Omental fat pad (tissue), 4 donors: ENCODE measurements around the gene SLC12A9. TPM values are rescaled to one million over a fixed set of nuclear protein-coding genes. Genes with fewer than 3 reads are reported as not detected.
A peak's percentile ranks its signal among the peaks of the same experiment; 100 is the strongest.
"Not testable (repeated sequence)": the region's sequence is repeated elsewhere in the genome, so short reads cannot be mapped to it uniquely, and the experiment has no call there.

Experiments used
- ATAC-seq: fragments of 150-250 bp; one replicate; pipeline ENCODE4 v1.9.1; 2016; ENCODE audit warnings: mild to moderate bottlenecking, moderate library complexity; ENCODE audit not compliant: low FRiP score
- DNase-seq: peaks from one replicate; pipeline ENCODE4 v3.0.0-alpha.2; 2019; ENCODE audit warnings: low spot score
- CTCF ChIP-seq, 3 donors: fragments of 450-650 bp; IDR thresholded peaks; one replicate each; pipeline ENCODE4 v1.5.1; 2016 to 2017; ENCODE audit warnings: antibody characterized with exemption in 3 of 3, mild to moderate bottlenecking in 3 of 3, moderate library complexity in 2 of 3
- total RNA-seq, 4 donors: library from RNA; depleted of rRNA; stranded (reverse); fragments of >200 nt; gene quantifications; one replicate each; pipeline ENCODE4 v1.1.0, GENCODE V29; 2016

The SLC12A9 gene
- total RNA-seq, 4 donors from 2014 or later, result 9.6 to 29.0 (median 13.3) TPM

DNA sequence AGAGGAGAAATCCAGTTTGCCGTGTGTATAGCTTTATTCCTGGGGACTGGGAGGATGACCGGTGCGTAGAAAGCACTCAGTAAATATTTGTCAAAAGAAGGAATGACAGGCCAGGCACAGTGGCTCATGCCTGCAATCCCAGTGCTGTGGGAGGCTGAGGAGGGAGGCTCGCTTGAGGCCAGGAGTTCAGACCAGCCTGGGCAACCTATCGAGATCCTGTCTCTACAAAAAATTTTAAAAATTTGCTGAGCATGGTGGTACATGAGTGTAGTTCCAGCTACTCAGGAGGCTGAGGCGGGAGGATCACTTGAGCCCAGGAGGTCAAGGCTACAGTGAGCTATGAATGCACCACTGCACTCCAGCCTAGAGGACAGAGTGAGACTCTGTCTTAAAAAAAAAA, 41.0 kb upstream of the SLC12A9 start:
- TF ChIP-seq CTCF (IDR thresholded peaks at IDR 0.05), result no peak
- DNase-seq (no peak), ATAC-seq (no peak)

DNA sequence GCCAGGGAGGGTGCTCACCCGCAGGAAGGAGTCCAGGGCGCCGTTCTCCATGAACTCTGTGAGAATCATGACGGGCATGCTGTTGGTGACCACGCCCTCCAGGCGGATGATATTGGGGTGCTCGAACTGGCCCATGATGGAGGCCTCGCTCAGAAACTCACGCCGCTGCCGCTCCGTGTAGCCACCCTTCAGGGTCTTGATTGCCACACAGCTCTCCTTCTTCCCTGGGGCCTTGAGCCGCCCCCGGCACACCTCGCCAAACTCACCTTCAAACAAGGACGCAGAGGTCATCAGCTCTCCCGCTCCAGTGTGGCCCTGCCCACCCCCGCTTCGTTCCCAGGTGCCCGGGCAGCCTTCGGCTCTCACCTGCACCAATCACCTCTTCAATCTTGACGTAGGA, 39.8 kb upstream of the SLC12A9 start:
- ATAC-seq, result peak; percentile 22
- no peak for TF ChIP-seq CTCF (IDR thresholded peaks at IDR 0.05)
- no peak for DNase-seq

- DNase-seq, ATAC-seq: not testable (repeated sequence)
Observed at GRCh38 chr7:100816515-100816914, 36.0 kb upstream of the SLC12A9 start.

DNA sequence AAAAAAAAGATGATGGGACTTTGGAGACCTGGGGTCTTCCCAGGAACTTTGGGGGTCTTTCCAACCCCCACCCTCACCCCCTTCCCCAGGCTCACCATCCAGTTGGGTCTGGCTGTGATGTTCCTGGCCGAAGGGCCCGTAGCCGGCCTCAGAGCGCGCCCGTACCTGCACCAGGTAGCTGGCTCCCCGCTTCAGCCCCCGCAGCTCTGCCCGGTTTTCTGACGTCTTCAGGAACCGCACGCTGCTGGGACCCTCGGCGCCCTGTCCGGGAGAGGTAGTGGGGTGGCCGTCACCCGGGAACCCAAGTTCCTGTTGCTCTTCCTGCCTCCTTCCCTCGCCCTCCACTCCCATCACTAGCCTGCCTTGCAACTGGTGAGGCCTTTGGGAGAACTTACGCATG, 35.4 kb upstream of the SLC12A9 start:
- no peak for TF ChIP-seq CTCF (IDR thresholded peaks at IDR 0.05)

DNA sequence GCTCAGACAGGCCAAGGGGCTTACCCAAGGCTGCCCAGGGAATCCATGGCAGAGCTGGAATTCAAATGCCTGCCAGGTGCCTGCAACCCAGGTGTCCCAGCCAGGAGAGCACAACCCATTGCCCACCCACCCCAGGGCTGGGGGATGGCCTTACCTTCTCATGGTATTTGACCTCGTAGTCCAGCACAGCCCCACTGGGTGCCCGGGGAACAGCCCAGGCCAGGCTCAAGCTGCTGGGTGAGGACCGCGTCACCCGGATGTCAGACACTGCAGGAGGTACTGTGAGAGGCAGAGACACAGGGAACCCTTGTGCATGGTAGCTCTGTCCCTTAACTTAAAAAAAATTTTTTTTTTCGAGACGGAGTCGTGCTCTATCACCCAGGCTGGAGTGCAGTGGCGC, 34.1 kb upstream of the SLC12A9 start:
- ATAC-seq (no peak), DNase-seq (no peak)

More for the DNA sequence above, 35.4 kb upstream of the SLC12A9 start:
- ATAC-seq (no peak), DNase-seq (no peak)

DNA sequence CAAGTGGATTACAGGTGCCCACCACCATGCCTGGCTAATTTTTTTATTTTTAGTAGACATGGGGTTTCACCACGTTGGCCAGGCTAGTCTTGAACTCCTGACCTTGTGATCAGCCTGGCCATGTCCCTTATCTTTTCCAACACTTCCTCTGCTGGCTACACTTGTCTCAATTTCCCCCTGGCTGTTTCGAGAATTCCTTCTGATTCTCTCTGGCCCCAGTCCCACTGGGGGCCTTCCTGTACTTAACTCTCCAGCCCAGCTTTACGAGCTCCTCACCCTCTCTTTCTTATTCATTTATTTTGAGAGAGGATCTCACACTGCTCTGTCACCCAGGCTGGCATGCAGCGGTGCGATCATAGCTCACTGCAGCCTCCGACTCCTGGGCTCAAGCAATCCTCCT, 33.7 kb upstream of the SLC12A9 start:
- TF ChIP-seq CTCF (IDR thresholded peaks at IDR 0.05), result no peak
- ATAC-seq, result no peak
- DNase-seq, result no peak

More for the DNA sequence above, 34.1 kb upstream of the SLC12A9 start:
- no peak for TF ChIP-seq CTCF (IDR thresholded peaks at IDR 0.05)

GRCh38 chr7:100819586-100819985, 32.9 kb upstream of the SLC12A9 start:
- TF ChIP-seq CTCF (IDR thresholded peaks at IDR 0.05), result no peak
- no peak for DNase-seq
- ATAC-seq, result no peak
